ENCODE measurements around the gene WDFY4. TPM values are rescaled to one million over a fixed set of nuclear protein-coding genes. Genes with fewer than 3 reads are reported as not detected.

WDFY4 gene
- total RNA-seq, 6 experiments from 2014 or later, result not detected

GRCh38 chr10:48981310-48981907 is 296.7 kb downstream of the WDFY4 start:
- H3K4me1 Mint-ChIP-seq (ENCODE audit: low read depth), result no peaks in the 10 kb centered on the region
- H3K9me3 Mint-ChIP-seq, result no peaks in the 10 kb centered on the region
- DNase-seq, result peak; percentile 3
- TF ChIP-seq, protein P1, sequence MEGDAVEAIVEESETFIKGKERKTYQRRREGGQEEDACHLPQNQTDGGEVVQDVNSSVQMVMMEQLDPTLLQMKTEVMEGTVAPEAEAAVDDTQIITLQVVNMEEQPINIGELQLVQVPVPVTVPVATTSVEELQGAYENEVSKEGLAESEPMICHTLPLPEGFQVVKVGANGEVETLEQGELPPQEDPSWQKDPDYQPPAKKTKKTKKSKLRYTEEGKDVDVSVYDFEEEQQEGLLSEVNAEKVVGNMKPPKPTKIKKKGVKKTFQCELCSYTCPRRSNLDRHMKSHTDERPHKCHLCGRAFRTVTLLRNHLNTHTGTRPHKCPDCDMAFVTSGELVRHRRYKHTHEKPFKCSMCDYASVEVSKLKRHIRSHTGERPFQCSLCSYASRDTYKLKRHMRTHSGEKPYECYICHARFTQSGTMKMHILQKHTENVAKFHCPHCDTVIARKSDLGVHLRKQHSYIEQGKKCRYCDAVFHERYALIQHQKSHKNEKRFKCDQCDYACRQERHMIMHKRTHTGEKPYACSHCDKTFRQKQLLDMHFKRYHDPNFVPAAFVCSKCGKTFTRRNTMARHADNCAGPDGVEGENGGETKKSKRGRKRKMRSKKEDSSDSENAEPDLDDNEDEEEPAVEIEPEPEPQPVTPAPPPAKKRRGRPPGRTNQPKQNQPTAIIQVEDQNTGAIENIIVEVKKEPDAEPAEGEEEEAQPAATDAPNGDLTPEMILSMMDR (IDR thresholded peaks at IDR 0.05), result peak; percentile 90
- H3K27me3 Mint-ChIP-seq (ENCODE audit: insufficient read depth), result peaks cover 32% of the 10 kb centered on the region
- H3K36me3 Mint-ChIP-seq (ENCODE audit: low read depth), result no peaks in the 10 kb centered on the region
- H3K4me3 Mint-ChIP-seq, result no peak overlapping the region
- H3K27ac Mint-ChIP-seq, result no peak overlapping the region

GRCh38 chr10:48982584-48982983 is 297.9 kb downstream of the WDFY4 start:
- Mint-ChIP-seq H3K27me3 (ENCODE audit: insufficient read depth) (peaks cover 34% of the 10 kb centered on the region), H3K27ac (no peak overlapping the region), H3K4me1 (ENCODE audit: low read depth) (no peaks in the 10 kb centered on the region), H3K9me3 (no peaks in the 10 kb centered on the region), H3K36me3 (ENCODE audit: low read depth) (no peaks in the 10 kb centered on the region), H3K4me3 (no peak overlapping the region)
- TF ChIP-seq, protein P1 (IDR thresholded peaks at IDR 0.05), result no peak
- no peak for DNase-seq

DNA sequence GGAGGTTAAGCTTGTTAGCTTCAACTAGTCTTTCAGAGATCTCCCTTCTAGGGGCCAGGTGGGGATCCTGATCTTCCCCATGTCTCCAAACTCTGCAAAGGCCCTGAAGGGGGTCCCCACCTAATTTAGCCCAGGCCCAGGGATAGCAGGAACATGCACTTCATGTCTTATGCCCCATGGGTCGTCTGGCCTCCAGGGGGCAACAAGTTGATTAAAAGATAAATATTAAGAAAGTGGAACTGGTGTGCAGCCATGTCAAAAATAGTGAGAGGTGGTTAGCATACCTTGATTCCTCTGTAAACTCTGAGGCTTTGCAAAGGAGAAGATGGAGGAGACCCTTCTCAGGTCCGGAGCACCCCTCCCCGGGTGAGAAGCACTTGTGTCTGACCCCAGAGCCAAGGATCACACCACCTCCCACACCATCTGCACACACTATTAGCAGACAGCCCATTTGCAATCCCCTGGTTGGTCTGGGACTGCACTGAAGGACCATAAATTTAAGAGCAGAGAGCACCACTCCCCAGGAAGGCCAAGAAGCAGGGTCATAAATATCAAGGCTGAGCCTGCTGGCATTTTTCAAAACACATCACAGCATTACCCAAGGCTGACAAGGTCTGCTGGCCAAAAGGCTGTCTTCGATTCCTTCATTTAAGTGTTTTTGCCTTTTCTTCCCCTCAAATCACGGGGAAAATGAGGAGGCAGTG is 299.1 kb downstream of the WDFY4 start:
- no peak overlapping the region for H3K4me3 Mint-ChIP-seq
- TF ChIP-seq, protein P1 (IDR thresholded peaks at IDR 0.05), result peak; percentile 27; the same call in 1 of the 2 replicates
- no peaks in the 10 kb centered on the region for H3K36me3 Mint-ChIP-seq (ENCODE audit: low read depth)
- no peak for DNase-seq
- H3K27me3 Mint-ChIP-seq (ENCODE audit: insufficient read depth), result peaks cover 33% of the 10 kb centered on the region
- H3K27ac Mint-ChIP-seq, result no peak overlapping the region
- no peaks in the 10 kb centered on the region for H3K4me1 Mint-ChIP-seq (ENCODE audit: low read depth)
- no peaks in the 10 kb centered on the region for H3K9me3 Mint-ChIP-seq

GRCh38 chr10:48985621-48986158 is 301.0 kb downstream of the WDFY4 start:
- DNase-seq, result no peak
- TF ChIP-seq, protein P1 (IDR thresholded peaks at IDR 0.05), result no peak
- no peak overlapping the region for H3K27ac Mint-ChIP-seq
- H3K4me3 Mint-ChIP-seq, result no peak overlapping the region
- no peaks in the 10 kb centered on the region for H3K36me3 Mint-ChIP-seq (ENCODE audit: low read depth)
- no peaks in the 10 kb centered on the region for H3K9me3 Mint-ChIP-seq
- H3K27me3 Mint-ChIP-seq (ENCODE audit: insufficient read depth), result peaks cover 25% of the 10 kb centered on the region
- H3K4me1 Mint-ChIP-seq (ENCODE audit: low read depth), result no peaks in the 10 kb centered on the region

GRCh38 chr10:48990226-48990625 is 305.6 kb downstream of the WDFY4 start:
- no peaks in the 10 kb centered on the region for H3K36me3 Mint-ChIP-seq (ENCODE audit: low read depth)

More at GRCh38 chr10:48990226-48990625, 305.6 kb downstream of the WDFY4 start:
- Mint-ChIP-seq H3K4me3 (no peak overlapping the region), H3K4me1 (ENCODE audit: low read depth) (no peaks in the 10 kb centered on the region), H3K27me3 (ENCODE audit: insufficient read depth) (peaks cover 20% of the 10 kb centered on the region), H3K9me3 (no peaks in the 10 kb centered on the region), H3K27ac (no peak overlapping the region)
- TF ChIP-seq, protein P1 (IDR thresholded peaks at IDR 0.05), result no peak
- no peak for DNase-seq
